ENCODE measurements around the gene MYL5.
"Not testable (repeated sequence)": the region's sequence is repeated elsewhere in the genome, so short reads cannot be mapped to it uniquely, and the experiment has no call there.

The MYL5 gene

GRCh38 chr4:669806-670559 is 4.4 kb upstream of the MYL5 start:
- not testable (repeated sequence) for DNase-seq (ENCODE audit: low read depth in 4 of 4, low spot score in 1 of 4)

- no peak for DNase-seq (ENCODE audit: low read depth in 4 of 4, low spot score in 1 of 4)
Observed at GRCh38 chr4:671769-672168, 2.6 kb upstream of the MYL5 start.

- DNase-seq (ENCODE audit: low read depth in 4 of 4, low spot score in 1 of 4), result no peak
Observed at GRCh38 chr4:673349-674091, 822 bp upstream of the MYL5 start.

- DNase-seq (ENCODE audit: low read depth in 4 of 4, low spot score in 1 of 4), result no peak
Observed at GRCh38 chr4:675036-675882, 917 bp downstream of the MYL5 start.

DNA sequence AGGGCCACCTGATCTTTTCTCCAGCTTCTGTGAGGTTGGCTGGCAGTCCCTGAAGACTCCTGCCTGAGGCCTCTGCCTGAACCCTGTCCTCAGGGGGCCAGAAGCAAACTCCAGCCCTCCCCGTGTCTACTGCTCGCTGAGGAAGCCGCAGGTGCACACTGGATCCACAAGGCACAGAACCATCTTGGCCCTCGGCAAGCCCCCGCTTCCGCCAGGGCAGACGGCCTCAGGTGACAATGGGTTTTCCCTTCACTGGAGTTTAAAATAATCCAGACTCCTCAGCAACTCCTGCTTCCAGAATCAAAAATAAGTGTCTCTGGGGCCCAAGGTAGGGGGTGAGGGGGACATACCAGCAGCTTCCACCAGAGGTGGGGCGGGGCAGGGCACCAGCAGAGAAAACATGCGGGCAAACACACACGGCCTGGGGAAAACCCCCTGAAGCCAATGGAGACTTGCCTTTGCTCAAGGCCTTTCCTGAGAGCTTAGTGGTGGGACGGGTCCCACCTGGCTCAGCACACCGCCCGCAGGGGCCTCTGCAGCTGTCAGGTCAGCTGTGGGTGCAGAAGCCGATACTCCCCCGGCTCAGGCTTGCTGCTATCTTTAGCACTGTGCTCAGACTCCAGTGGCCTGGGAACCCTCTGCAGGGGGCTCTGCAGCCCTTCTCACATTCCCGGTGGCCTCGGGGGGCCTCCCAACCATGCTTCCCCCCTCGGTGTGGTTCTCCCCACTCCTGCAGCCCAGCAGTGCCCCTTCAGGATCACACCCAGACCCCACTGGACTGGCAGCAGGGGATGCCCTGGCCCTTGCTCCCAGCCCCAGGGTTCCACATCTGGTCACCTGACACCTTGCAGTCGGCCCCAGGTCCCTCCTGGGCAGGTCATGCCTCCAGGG is 1.9 kb downstream of the MYL5 start:
- no peak for DNase-seq (ENCODE audit: low read depth in 4 of 4, low spot score in 1 of 4)

DNA sequence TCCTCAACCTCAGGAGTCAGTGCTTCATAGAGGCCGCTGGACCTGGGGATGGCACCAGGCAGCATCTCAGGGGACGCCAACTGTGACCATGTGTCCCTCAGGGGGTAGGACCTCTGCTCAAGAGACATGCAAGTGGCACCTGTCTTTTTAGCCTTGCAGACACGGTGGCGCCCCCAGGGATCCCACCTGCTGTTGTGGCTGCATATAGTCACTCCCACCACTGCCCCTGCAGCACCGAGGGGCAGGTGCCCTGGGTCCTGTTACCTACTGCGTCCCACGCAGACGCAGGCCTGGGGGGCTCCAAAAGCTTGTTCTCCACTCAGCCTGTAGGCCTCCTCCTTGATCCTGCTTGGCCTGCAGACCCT is 2.5 kb downstream of the MYL5 start:
- DNase-seq (ENCODE audit: low read depth in 4 of 4, low spot score in 1 of 4), result no peak

GRCh38 chr4:677431-678293 is 3.3 kb downstream of the MYL5 start:
- DNase-seq (ENCODE audit: low read depth in 4 of 4, low spot score in 1 of 4), result no peak

- DNase-seq (ENCODE audit: low read depth in 4 of 4, low spot score in 1 of 4), result no peak
Observed at GRCh38 chr4:678331-679103, 4.2 kb downstream of the MYL5 start.

- no peak for DNase-seq (ENCODE audit: low read depth in 4 of 4, low spot score in 1 of 4)
Observed at GRCh38 chr4:679104-679481, 4.8 kb downstream of the MYL5 start.

GRCh38 chr4:679629-680028 is 5.3 kb downstream of the MYL5 start:
- DNase-seq (ENCODE audit: low read depth in 4 of 4, low spot score in 1 of 4), result no peak

DNA sequence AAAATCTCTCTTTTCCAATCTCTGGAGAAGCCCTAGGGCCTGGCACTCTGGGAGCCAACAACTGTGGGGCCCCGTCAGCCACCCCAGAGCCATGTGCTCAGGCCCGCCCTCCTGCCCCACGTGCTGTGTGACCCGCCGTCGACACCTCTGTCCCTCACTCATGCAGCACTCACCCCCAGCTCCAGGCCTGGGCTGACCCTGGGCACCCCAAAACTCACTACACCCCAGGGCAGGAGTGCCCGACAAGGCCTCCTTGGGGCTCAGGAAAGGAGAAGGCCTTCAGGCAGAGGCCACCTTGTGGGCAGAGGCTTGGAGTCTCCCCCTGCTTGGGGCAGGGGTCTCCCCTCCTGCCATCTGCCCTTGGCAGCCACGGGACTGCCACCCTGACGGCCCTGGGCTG is 5.7 kb downstream of the MYL5 start:
- DNase-seq (ENCODE audit: low read depth in 4 of 4, low spot score in 1 of 4), result no peak

GRCh38 chr4:680551-680927 is 6.2 kb downstream of the MYL5 start:
- DNase-seq (ENCODE audit: low read depth in 4 of 4, low spot score in 1 of 4), result no peak

GRCh38 chr4:680928-681645 is 6.7 kb downstream of the MYL5 start:
- DNase-seq (ENCODE audit: low read depth in 4 of 4, low spot score in 1 of 4), result no peak

GRCh38 chr4:681736-682451 is 7.6 kb downstream of the MYL5 start:
- no peak for DNase-seq (ENCODE audit: low read depth in 4 of 4, low spot score in 1 of 4)

DNA sequence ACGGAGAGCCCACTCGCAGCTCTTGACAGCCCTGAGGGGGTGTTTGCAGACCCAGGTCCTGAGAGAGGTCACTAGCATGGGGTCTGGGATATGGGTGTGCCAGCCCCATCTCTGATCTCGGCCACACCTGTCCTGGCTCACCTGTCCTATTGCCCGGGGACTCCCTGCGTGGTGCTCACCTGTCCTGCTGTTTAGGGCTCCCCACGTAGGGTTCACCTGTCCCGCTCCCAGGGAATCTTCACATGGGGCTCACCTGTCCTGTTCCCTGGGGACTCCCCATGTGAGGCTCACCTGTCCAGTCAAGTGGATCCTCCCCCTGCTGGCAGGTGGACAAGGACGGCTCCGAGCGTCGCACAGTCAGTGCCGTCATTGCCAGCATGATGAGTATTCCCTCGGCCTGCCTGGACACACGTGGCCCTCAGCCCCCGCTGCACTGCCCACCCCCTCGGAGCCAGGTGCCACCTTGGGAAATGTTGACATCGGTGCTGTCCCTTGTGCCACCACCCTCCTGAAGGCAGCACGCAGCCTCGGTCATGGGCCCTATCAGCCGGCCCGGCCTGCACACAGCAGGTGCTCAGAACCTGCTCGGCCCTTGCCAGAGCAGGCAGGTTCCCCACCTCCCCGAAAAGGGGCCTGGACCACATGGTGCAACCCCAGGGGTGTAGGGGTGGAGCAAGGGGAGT is 8.3 kb downstream of the MYL5 start:
- no peak for DNase-seq (ENCODE audit: low read depth in 4 of 4, low spot score in 1 of 4)

GRCh38 chr4:683247-683897 is 9.0 kb downstream of the MYL5 start:
- no peak for DNase-seq (ENCODE audit: low read depth in 4 of 4, low spot score in 1 of 4)

Data from stimulated activated CD4-positive, alpha-beta T cell treated with anti-CD3 and anti-CD28 coated beads, Interleukin-1b, Interleukin-23, amount 100 ng/mL, for 24 hours (primary cell).